K562 (cell line): Measurements from ENCODE around the gene ZNF322. TPM values are rescaled to one million over a fixed set of nuclear protein-coding genes. Genes with fewer than 3 reads are reported as not detected.

ENCODE experiments used
- ATAC-seq: fragments of 200-7000 bp; cut with Tn5 transposase; 3 replicates; pipeline ENCODE4 v1.9.1; 2020; ENCODE audit warnings: moderate library complexity
- BruUV-seq: library from RNA; stranded (reverse); fragments of 400-500 nt; replicated peaks from 2 replicates; lab custom pipeline; 2021; lab: Mats Ljungman, UMichigan
- CTCF ChIA-PET: fragments of 300-600 bp; formaldehyde crosslinking; extraction: SDS; loops from one replicate; lab custom pipeline; 2021; ENCODE audit warnings: low intra/inter-chr PET ratio; lab: Yijun Ruan, JAX
- POLR2A ChIA-PET: fragments of 300-600, 350-650 bp; sonication (Branson Sonifier 250); formaldehyde crosslinking; extraction: SDS; loops from one replicate; lab custom pipeline; 2021; ENCODE audit warnings: antibody characterized with exemption, inconsistent platforms; lab: Yijun Ruan, JAX
- DNase-seq, 4 experiments: peaks; one replicate each; pipeline versions ENCODE4 v3.0.0 to v3.0.0-alpha.2; 2011 to 2018; ENCODE audit warnings: low spot score in 3 of 4, mixed read lengths in 3 of 4; ENCODE audit errors: extremely low read depth in 1 of 4
- FAIRE-seq: peaks from 2 replicates; lab custom pipeline; 2011; peaks lifted over from hg19 to GRCh38; lab: Jason Lieb, UNC
- H2AFZ ChIP-seq: 2 replicates; pipeline ENCODE4 v1.6.0; 2011; ENCODE audit warnings: low read depth, low read length, control low read depth, inconsistent platforms
- H3K27ac ChIP-seq: fragments of 200-600 bp; 3 replicates; pipeline ENCODE4 v1.8.0; 2011; ENCODE audit warnings: low read depth, mild to moderate bottlenecking, control low read depth, inconsistent platforms, low read length, moderate library complexity, mixed read lengths; ENCODE audit errors: extremely low read depth
- H3K27me3 ChIP-seq, 2 experiments: fragments of 300-600 bp in 1 of 2; 2 replicates in 1 of 2; 3 replicates in 1 of 2; pipeline versions ENCODE4 v1.6.0 to v1.8.0; 2011; ENCODE audit warnings: inconsistent platforms in 2 of 2, low read length in 2 of 2, mild to moderate bottlenecking in 1 of 2, mixed read lengths in 1 of 2, moderate library complexity in 1 of 2; ENCODE audit not compliant: control insufficient read depth in 2 of 2, insufficient read depth in 2 of 2
- H3K36me3 ChIP-seq: fragments of 300-600 bp; 3 replicates; pipeline ENCODE4 v1.8.0; 2011; ENCODE audit warnings: mild to moderate bottlenecking, low read length, inconsistent platforms; ENCODE audit not compliant: control insufficient read depth, insufficient read depth
- H3K4me1 ChIP-seq, 2 experiments: fragments of 200-600 bp in 1 of 2; replicated peaks in 1 of 2; 2 replicates in 1 of 2; 3 replicates in 1 of 2; pipeline versions ENCODE4 v1.5.1 to v1.8.0; 2011; ENCODE audit warnings: inconsistent platforms in 2 of 2, low read length in 2 of 2, mild to moderate bottlenecking in 1 of 2, mixed read lengths in 1 of 2, moderate library complexity in 1 of 2; ENCODE audit not compliant: control insufficient read depth in 2 of 2, insufficient read depth in 2 of 2
- H3K4me2 ChIP-seq: 2 replicates; pipeline ENCODE4 v1.6.1; 2011; ENCODE audit warnings: low read length, control low read depth, inconsistent platforms, mixed read lengths; ENCODE audit not compliant: insufficient read depth
- H3K4me3 ChIP-seq: fragments of 200-600 bp; sonication (generic), shearing (Covaris generic); 2 replicates; pipeline ENCODE4 v1.5.1; 2016; ENCODE audit warnings: control low read depth, inconsistent platforms
- H3K79me2 ChIP-seq: fragments of 200-600 bp; 3 replicates; pipeline ENCODE4 v1.8.0; 2011; ENCODE audit warnings: low read length, inconsistent platforms; ENCODE audit not compliant: control insufficient read depth, insufficient read depth
- H3K9ac ChIP-seq, 2 experiments: 2 replicates each; pipeline versions ENCODE4 v1.6.0 to v1.6.1; 2011; ENCODE audit warnings: low read depth in 2 of 2, low read length in 2 of 2, control low read depth in 1 of 2, inconsistent platforms in 1 of 2, mild to moderate bottlenecking in 1 of 2, mixed read lengths in 1 of 2; ENCODE audit not compliant: insufficient read depth in 1 of 2
- H3K9me1 ChIP-seq: one replicate; pipeline ENCODE4 v1.6.0; 2011; ENCODE audit warnings: inconsistent platforms, mild to moderate bottlenecking, low read length, moderate library complexity; ENCODE audit not compliant: control insufficient read depth, insufficient read depth
- H3K9me3 ChIP-seq: replicated peaks from 2 replicates; pipeline ENCODE4 v1.5.1; 2011; ENCODE audit warnings: low read depth, low read length, inconsistent platforms; ENCODE audit not compliant: control insufficient read depth, insufficient read depth
- H4K20me1 ChIP-seq: replicated peaks from 2 replicates; pipeline ENCODE4 v1.6.1; 2011; ENCODE audit warnings: low read length, inconsistent platforms, mixed read lengths; ENCODE audit not compliant: control insufficient read depth, insufficient read depth
- FIP1L1 ChIP-seq: fragments of 200-400 bp; formaldehyde crosslinking; IDR thresholded peaks from 2 replicates; pipeline ENCODE4 v1.6.1; 2018; ENCODE audit warnings: mild to moderate bottlenecking, low read depth, low read length; ENCODE audit not compliant: poor library complexity, severe bottlenecking
- GTF3C2 ChIP-seq: IDR thresholded peaks from 3 replicates; pipeline ENCODE4 v1.6.1; 2011; ENCODE audit warnings: borderline replicate concordance, mild to moderate bottlenecking, moderate library complexity; ENCODE audit not compliant: insufficient read length; ENCODE audit errors: extremely low read depth
- NCOA4 ChIP-seq: fragments of 450-650 bp; IDR thresholded peaks from 2 replicates; pipeline ENCODE4 v1.6.1; 2018; ENCODE audit warnings: mild to moderate bottlenecking; ENCODE audit not compliant: partially characterized antibody
- PHF8 ChIP-seq: fragments of 200-600 bp; sonication (generic); IDR thresholded peaks from 2 replicates; pipeline ENCODE4 v1.6.1; 2012; ENCODE audit warnings: mixed run types, mild to moderate bottlenecking, inconsistent platforms, low read length, moderate library complexity, borderline replicate concordance
- POLR3A ChIP-seq: IDR thresholded peaks from 2 replicates; pipeline ENCODE4 v1.6.1; 2011; ENCODE audit warnings: borderline replicate concordance, mild to moderate bottlenecking, moderate library complexity; ENCODE audit not compliant: insufficient read length, insufficient read depth; ENCODE audit errors: extremely low read depth
- TAF9B ChIP-seq: fragments of 450-650 bp; IDR thresholded peaks from 2 replicates; pipeline ENCODE4 v1.6.1; 2018; ENCODE audit warnings: mild to moderate bottlenecking; ENCODE audit not compliant: partially characterized antibody
- TFE3 ChIP-seq: fragments of 450-650 bp; formaldehyde crosslinking; IDR thresholded peaks from 2 replicates; pipeline ENCODE4 v1.4.0; 2020; ENCODE audit warnings: mild to moderate bottlenecking, mixed read lengths
- THRAP3 ChIP-seq: fragments of 450-650 bp; IDR thresholded peaks from 2 replicates; pipeline ENCODE4 v1.6.1; 2016; ENCODE audit warnings: mild to moderate bottlenecking, inconsistent platforms, borderline replicate concordance
- TRIM28 ChIP-seq: fragments of 450-650 bp; IDR thresholded peaks from 2 replicates; pipeline ENCODE4 v1.6.1; 2017
- in situ Hi-C: fragments of 300-500 bp; cut with MboI; formaldehyde crosslinking; loops from 4 replicates; pipeline ENCODE4 v1.15.0; 2018; ENCODE audit warnings: inconsistent platforms, mixed read lengths
- intact Hi-C: fragments of 100-400 bp; cut with micrococcal nuclease; formaldehyde crosslinking; loops from 2 replicates; pipeline ENCODE4 v1.14.2; 2022
- polyA plus RNA-seq, 8 experiments: library from polyadenylated mRNA; depleted of rRNA in 4 of 8; stranded (reverse) in 5 of 8; unstranded in 3 of 8; fragments of >200 nt; fragmentation: Nextera tagmentation in 2 of 8; fragmentation: Illumina TruSeq in 1 of 8; extraction: Ambion mirVana in 2 of 8; extraction: Trizol in 1 of 8; gene quantifications; 2 replicates each; pipeline versions ENCODE4 v1.2.1 to v1.2.3, GENCODE V29; 2011 to 2014; ENCODE audit warnings: inconsistent platforms in 1 of 8, missing spikeins in 1 of 8
- total RNA-seq, 7 experiments: library from RNA; depleted of rRNA in 6 of 7; stranded (reverse); fragments of >200 nt in 6 of 7; fragmentation: Illumina TruSeq in 2 of 7; extraction: Trizol in 2 of 7; gene quantifications; 2 replicates each; pipeline versions ENCODE4 v1.2.1 to v1.2.3, GENCODE V29; 2011 to 2021; ENCODE audit warnings: low replicate concordance in 1 of 7

ZNF322 gene
- total and polyA plus RNA-seq, 9 of the 15 experiments (the other 6 are each of a cell fraction or from before 2014, with no cell fraction given): 4.7 to 31.2 (median 18.7) TPM

GRCh38 chr6:26651133-26651781 is 8.3 kb downstream of the ZNF322 start:
- peaks cover 55% of the 10 kb centered on the region for H3K36me3 ChIP-seq
- H3K9me1 ChIP-seq: no peaks in the 10 kb centered on the region
- no peak for ATAC-seq
- H3K4me1 ChIP-seq: no peaks in the 10 kb centered on the region
- no peak overlapping the region for H3K9ac ChIP-seq
- H3K27ac ChIP-seq: no peak overlapping the region
- H3K79me2 ChIP-seq: peaks cover 35% of the 10 kb centered on the region
- CTCF ChIA-PET: no interaction called here
- TF ChIP-seq PHF8: no peak
- TF ChIP-seq NCOA4: no peak
- TF ChIP-seq POLR3A: no peak
- no peak for TF ChIP-seq FIP1L1
- no peak for TF ChIP-seq TAF9B
- no peak for TF ChIP-seq TFE3 (CRISPR knock-in tag)
- no peak for TF ChIP-seq TRIM28
- TF ChIP-seq GTF3C2: no peak
- TF ChIP-seq THRAP3: no peak
- TF ChIP-seq, all 486 proteins: peak for 0
- in situ Hi-C loops (no loop called here), intact Hi-C loops (no loop called here)
- POLR2A ChIA-PET: interaction anchor here (1.3 kb wide), 1 partner anchor 20 kb away, joined by 3 read pairs; no protein-coding TSS in a partner anchor
- H3K4me2 ChIP-seq: no peak overlapping the region
- no peak overlapping the region for H3K4me3 ChIP-seq
- H3K9me3 ChIP-seq: peaks cover 5% of the 10 kb centered on the region
- no peaks in the 10 kb centered on the region for H3K27me3 ChIP-seq
- DNase-seq (no peak), FAIRE-seq (no peak)
- H2AFZ ChIP-seq: no peak overlapping the region
- no TSS peak for BruUV-seq
- H4K20me1 ChIP-seq: no peaks in the 10 kb centered on the region
